HG03575 (cell line): ENCODE data around the gene GRIK2.

Experiments used
- ATAC-seq: cut with Tn5 transposase; IDR thresholded peaks from one replicate; pipeline ENCODE4 v1.9.1; 2021; ENCODE audit not compliant: unreplicated experiment, insufficient number of reproducible peaks, low FRiP score; ENCODE audit errors: extremely low read depth

Gene GRIK2

GRCh38 chr6:101516578-101516977 lies 123.1 kb downstream of the GRIK2 start:
- no peak for ATAC-seq

GRCh38 chr6:101517632-101518031 lies 124.1 kb downstream of the GRIK2 start:
- no peak for ATAC-seq

- ATAC-seq = no peak
These were observed 128.7 kb downstream of the GRIK2 start for GRCh38 chr6:101522254-101522653.

GRCh38 chr6:101527467-101527866 lies 134.0 kb downstream of the GRIK2 start:
- ATAC-seq = no peak

- no peak for ATAC-seq
These were observed 135.3 kb downstream of the GRIK2 start for GRCh38 chr6:101528801-101529200.

GRCh38 chr6:101531538-101531937 lies 138.0 kb downstream of the GRIK2 start:
- no peak for ATAC-seq

- ATAC-seq = no peak
These were observed 140.9 kb downstream of the GRIK2 start for GRCh38 chr6:101534386-101534785.

GRCh38 chr6:101534821-101535220 lies 141.3 kb downstream of the GRIK2 start:
- no peak for ATAC-seq

GRCh38 chr6:101537753-101538316 lies 144.3 kb downstream of the GRIK2 start:
- no peak for ATAC-seq

- no peak for ATAC-seq
These were observed 146.2 kb downstream of the GRIK2 start for GRCh38 chr6:101539510-101540245.

GRCh38 chr6:101541894-101542293 lies 148.4 kb downstream of the GRIK2 start:
- no peak for ATAC-seq

- ATAC-seq = no peak
These were observed 150.3 kb downstream of the GRIK2 start for GRCh38 chr6:101543796-101544195.

GRCh38 chr6:101544286-101544685 lies 150.8 kb downstream of the GRIK2 start:
- ATAC-seq = no peak

- ATAC-seq = no peak
These were observed 151.7 kb downstream of the GRIK2 start for GRCh38 chr6:101545191-101545590.

- no peak for ATAC-seq
These were observed 156.9 kb downstream of the GRIK2 start for GRCh38 chr6:101550451-101550850.

GRCh38 chr6:101554231-101554630 lies 160.7 kb downstream of the GRIK2 start:
- no peak for ATAC-seq

GRCh38 chr6:101558712-101559111 lies 165.2 kb downstream of the GRIK2 start:
- ATAC-seq = no peak

- ATAC-seq = no peak
These were observed 179.1 kb downstream of the GRIK2 start for GRCh38 chr6:101572627-101573026.

GRCh38 chr6:101577091-101577490 lies 183.6 kb downstream of the GRIK2 start:
- no peak for ATAC-seq

- no peak for ATAC-seq
These were observed 184.8 kb downstream of the GRIK2 start for GRCh38 chr6:101578306-101578705.

GRCh38 chr6:101582792-101583191 lies 189.3 kb downstream of the GRIK2 start:
- no peak for ATAC-seq
